ENCODE data around the gene CSF2. TPM values are rescaled to one million over a fixed set of nuclear protein-coding genes. Genes with fewer than 3 reads are reported as not detected.

The CSF2 gene
- total RNA-seq, 2 experiments from 2014 or later = not detected

- Histone ChIP-seq H3K36me3 (ENCODE audit: insufficient read depth, low read length) (no peaks in the 10 kb centered on the region), H3K4me3 (ENCODE audit: low read depth, low read length, poor library complexity, severe bottlenecking) (peak overlapping the region; percentile 44), H3K4me1 (ENCODE audit: insufficient read depth, low read length, poor library complexity, severe bottlenecking) (peaks cover 66% of the 10 kb centered on the region), H2AFZ (ENCODE audit: low read length) (peak overlapping the region; percentile 60; the same call in 1 of the 2 replicates), H3K9me2 (ENCODE audit: insufficient read depth, low read length) (no peaks in the 10 kb centered on the region), H4K20me1 (ENCODE audit: insufficient read depth, low read length) (no peaks in the 10 kb centered on the region), H3K79me2 (ENCODE audit: insufficient read depth, low read depth, low read length) (no peaks in the 10 kb centered on the region), H3K27ac (ENCODE audit: low read depth, low read length, poor library complexity, severe bottlenecking) (peak overlapping the region; percentile 75), H3K4me2 (ENCODE audit: low read length) (peak overlapping the region; percentile 76), H3K9me3 (ENCODE audit: low read length) (no peaks in the 10 kb centered on the region)
- ChIA-PET CTCF (ENCODE audit: unreplicated experiment) (no interaction called here), POLR2A (interaction anchor here (0.8 to 1.6 kb wide), 4 partner anchors 10 to 103 kb away, joined by 3 to 7 read pairs (median 4); partner anchors contain the start of gene CSF2)
- TF ChIP-seq EZH2phosphoT487 (IDR thresholded peaks at IDR 0.05; ENCODE audit: borderline replicate concordance, low read depth, low read length) = no peak
- no peak for TF ChIP-seq CTCF (conservative IDR thresholded peaks at IDR 0.05; ENCODE audit: low read length)
- intact Hi-C loops (cut with micrococcal nuclease; ENCODE audit: unreplicated experiment) = loop anchor here (2.0 kb wide), 1 partner anchor 38 kb away; no protein-coding TSS in a partner anchor
- BruUV-seq (replicated peaks) = no TSS peak
- DNase-seq (ENCODE audit: low spot score) = peak; percentile 10
Measured at GRCh38 chr5:132102944-132103331, 29.3 kb downstream of the CSF2 start.

GRCh38 chr5:132103332-132103951 lies 29.9 kb downstream of the CSF2 start:
- ChIA-PET CTCF (ENCODE audit: unreplicated experiment) (no interaction called here), POLR2A (interaction anchor here (0.7 to 1.6 kb wide), 3 partner anchors 11 to 159 kb away, joined by 3 to 6 read pairs (median 4); no protein-coding TSS in a partner anchor)
- Histone ChIP-seq H3K79me2 (ENCODE audit: insufficient read depth, low read depth, low read length) (no peaks in the 10 kb centered on the region), H3K4me3 (ENCODE audit: low read depth, low read length, poor library complexity, severe bottlenecking) (peak overlapping the region; percentile 44), H3K27ac (ENCODE audit: low read depth, low read length, poor library complexity, severe bottlenecking) (peak overlapping the region; percentile 75), H3K9me3 (ENCODE audit: low read length) (no peaks in the 10 kb centered on the region), H3K4me2 (ENCODE audit: low read length) (peak overlapping the region; percentile 76), H3K9me2 (ENCODE audit: insufficient read depth, low read length) (no peaks in the 10 kb centered on the region), H3K4me1 (ENCODE audit: insufficient read depth, low read length, poor library complexity, severe bottlenecking) (peaks cover 66% of the 10 kb centered on the region), H3K36me3 (ENCODE audit: insufficient read depth, low read length) (no peaks in the 10 kb centered on the region), H4K20me1 (ENCODE audit: insufficient read depth, low read length) (no peaks in the 10 kb centered on the region), H2AFZ (ENCODE audit: low read length) (peak overlapping the region; percentile 61)
- BruUV-seq (replicated peaks) = no TSS peak
- intact Hi-C loops (cut with micrococcal nuclease; ENCODE audit: unreplicated experiment) = loop anchor here (2.0 kb wide), 1 partner anchor 39 kb away; no protein-coding TSS in a partner anchor
- peak; percentile 89 for DNase-seq (ENCODE audit: low spot score)
- TF ChIP-seq CTCF (conservative IDR thresholded peaks at IDR 0.05; ENCODE audit: low read length) (peak; percentile 41; the same call in 1 of the 2 replicates), EZH2phosphoT487 (IDR thresholded peaks at IDR 0.05; ENCODE audit: borderline replicate concordance, low read depth, low read length) (no peak)

GRCh38 chr5:132103969-132104391 lies 30.4 kb downstream of the CSF2 start:
- Histone ChIP-seq H3K4me3 (ENCODE audit: low read depth, low read length, poor library complexity, severe bottlenecking) (peak overlapping the region; percentile 44), H2AFZ (ENCODE audit: low read length) (peak overlapping the region; percentile 61; the same call in 1 of the 2 replicates), H3K79me2 (ENCODE audit: insufficient read depth, low read depth, low read length) (no peaks in the 10 kb centered on the region), H3K27ac (ENCODE audit: low read depth, low read length, poor library complexity, severe bottlenecking) (peak overlapping the region; percentile 75), H3K9me3 (ENCODE audit: low read length) (no peaks in the 10 kb centered on the region), H3K4me1 (ENCODE audit: insufficient read depth, low read length, poor library complexity, severe bottlenecking) (peaks cover 64% of the 10 kb centered on the region), H3K9me2 (ENCODE audit: insufficient read depth, low read length) (no peaks in the 10 kb centered on the region), H3K36me3 (ENCODE audit: insufficient read depth, low read length) (no peaks in the 10 kb centered on the region), H4K20me1 (ENCODE audit: insufficient read depth, low read length) (no peaks in the 10 kb centered on the region), H3K4me2 (ENCODE audit: low read length) (peak overlapping the region; percentile 76)
- BruUV-seq (replicated peaks) = no TSS peak
- intact Hi-C loops (cut with micrococcal nuclease; ENCODE audit: unreplicated experiment) = loop anchor here (2.0 kb wide), 1 partner anchor 39 kb away; no protein-coding TSS in a partner anchor
- DNase-seq (ENCODE audit: low spot score) = peak; percentile 64
- CTCF ChIA-PET (ENCODE audit: unreplicated experiment) = no interaction called here
- POLR2A ChIA-PET = interaction anchor here (0.6 to 1.6 kb wide), 8 partner anchors 11 to 778 kb away, joined by 3 to 7 read pairs (median 4); no protein-coding TSS in a partner anchor
- TF ChIP-seq CTCF (conservative IDR thresholded peaks at IDR 0.05; ENCODE audit: low read length) = peak; percentile 10; the same call in 1 of the 2 replicates
- no peak for TF ChIP-seq EZH2phosphoT487 (IDR thresholded peaks at IDR 0.05; ENCODE audit: borderline replicate concordance, low read depth, low read length)

All from OCI-LY7 (cell line).